HG03039 (cell line): ENCODE results near the gene RMI1.

Source experiments
- ATAC-seq: cut with Tn5 transposase; IDR thresholded peaks from one replicate; pipeline ENCODE4 v1.9.1; 2021; ENCODE audit warnings: mild to moderate bottlenecking, moderate library complexity; ENCODE audit not compliant: unreplicated experiment

The RMI1 gene

DNA sequence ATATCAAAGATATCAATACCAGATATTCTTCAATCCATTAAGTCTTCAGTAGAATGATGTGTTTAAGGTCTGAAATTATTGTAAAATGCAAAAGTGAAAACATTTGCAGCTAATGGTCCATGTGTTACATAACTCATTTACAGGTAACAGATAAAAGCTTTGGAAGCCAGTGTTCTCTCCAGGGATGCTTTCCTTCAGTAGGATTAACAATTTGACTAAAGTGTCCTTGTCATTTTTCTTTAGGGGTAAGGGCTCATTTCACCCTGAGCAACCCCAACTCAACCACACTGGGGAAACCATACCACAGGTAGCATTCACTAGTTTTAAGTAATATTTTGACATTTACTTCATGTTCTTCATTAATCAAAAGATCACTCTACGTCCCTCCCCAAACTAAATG, 13.5 kb upstream of the RMI1 start:
- no peak for ATAC-seq

GRCh38 chr9:83969602-83970001, 11.0 kb upstream of the RMI1 start:
- no peak for ATAC-seq

GRCh38 chr9:83971485-83971884, 9.1 kb upstream of the RMI1 start:
- ATAC-seq, result no peak

GRCh38 chr9:83972286-83972685, 8.3 kb upstream of the RMI1 start:
- ATAC-seq, result no peak

DNA sequence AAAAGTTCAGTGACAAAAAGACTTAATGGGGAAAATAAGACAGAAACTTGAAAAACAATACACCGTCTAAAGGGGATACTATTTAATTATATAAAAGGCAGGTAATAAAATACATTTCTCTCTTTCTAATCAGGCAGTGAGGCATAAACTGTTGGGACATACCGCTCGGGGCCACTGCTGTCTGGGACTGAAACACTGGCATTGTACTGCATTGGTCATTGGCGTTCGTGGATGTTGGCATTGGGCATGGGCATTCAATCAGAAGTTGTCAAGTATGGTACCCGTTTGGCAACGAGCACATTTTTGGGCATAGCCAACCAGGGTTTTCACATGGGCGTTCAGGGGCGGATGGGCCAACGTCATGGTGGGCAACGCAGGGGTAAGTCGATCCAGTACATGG, 5.3 kb upstream of the RMI1 start:
- ATAC-seq, result no peak

DNA sequence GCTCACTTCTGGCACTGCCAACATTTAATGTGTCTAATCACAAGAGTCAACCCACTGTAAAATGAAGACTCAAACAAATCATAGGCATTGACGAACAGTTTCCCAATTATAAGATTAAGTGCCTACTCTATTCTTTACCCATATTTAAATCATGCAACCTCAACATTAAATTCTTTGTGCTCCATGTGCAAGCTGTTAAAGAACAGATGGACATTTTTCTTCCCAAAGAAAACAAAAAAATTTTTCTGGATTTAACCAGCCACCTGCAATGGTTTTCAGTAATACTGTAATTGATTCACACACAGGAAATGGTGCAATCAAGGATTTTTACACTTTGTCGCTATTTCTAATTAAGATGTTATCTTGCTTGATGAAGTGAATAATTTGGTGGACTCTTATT, 4.2 kb upstream of the RMI1 start:
- ATAC-seq, result no peak

GRCh38 chr9:83977196-83977595, 3.4 kb upstream of the RMI1 start:
- ATAC-seq, result no peak

GRCh38 chr9:83978992-83979811, 1.4 kb upstream of the RMI1 start:
- peak; percentile 20 for ATAC-seq

DNA sequence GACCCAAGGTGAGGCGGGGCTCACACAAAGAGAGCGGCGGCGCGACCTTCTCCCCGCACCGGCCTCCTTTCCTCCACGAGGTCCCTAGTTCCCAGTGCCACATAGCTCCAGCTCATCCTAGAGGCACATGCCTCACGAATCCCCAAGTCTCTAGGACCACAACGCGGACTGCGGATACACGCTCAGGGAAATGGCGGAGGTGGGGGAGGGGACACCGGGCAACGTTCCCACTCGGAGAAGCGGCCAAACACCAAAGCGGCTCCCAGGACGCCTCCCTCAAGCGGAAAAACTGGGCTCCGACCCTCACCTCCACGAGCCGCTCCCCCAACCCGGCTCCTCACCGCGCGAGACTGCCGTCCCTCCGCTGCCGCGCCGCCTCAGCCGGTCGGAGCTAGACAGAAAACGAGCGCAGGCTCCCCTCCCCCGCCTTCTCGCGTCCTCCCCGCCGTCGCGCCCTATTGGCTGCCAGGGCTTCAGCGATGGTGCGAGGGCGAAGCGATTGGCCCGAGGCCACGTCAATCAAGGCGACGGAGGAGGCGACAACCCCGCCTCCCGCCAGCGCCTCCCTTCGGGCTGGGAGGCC, 702 bp upstream of the RMI1 start, which contains the start of gene HNRNPK:
TSS of gene HNRNPK (minus strand) at position 404 of the 583 bp plus-strand sequence. CDS start 1,963 bp downstream, outside the sequence.
- peak; percentile 85 for ATAC-seq

GRCh38 chr9:83981126-83981871, 694 bp downstream of the RMI1 start:
- ATAC-seq, result no peak

GRCh38 chr9:83986195-83986594, 5.6 kb downstream of the RMI1 start:
- no peak for ATAC-seq

GRCh38 chr9:83986765-83987401, 6.3 kb downstream of the RMI1 start:
- no peak for ATAC-seq

- no peak for ATAC-seq
Measured at GRCh38 chr9:83987402-83987791, 6.8 kb downstream of the RMI1 start.

- no peak for ATAC-seq
Measured at GRCh38 chr9:83988411-83988810, 7.8 kb downstream of the RMI1 start.

DNA sequence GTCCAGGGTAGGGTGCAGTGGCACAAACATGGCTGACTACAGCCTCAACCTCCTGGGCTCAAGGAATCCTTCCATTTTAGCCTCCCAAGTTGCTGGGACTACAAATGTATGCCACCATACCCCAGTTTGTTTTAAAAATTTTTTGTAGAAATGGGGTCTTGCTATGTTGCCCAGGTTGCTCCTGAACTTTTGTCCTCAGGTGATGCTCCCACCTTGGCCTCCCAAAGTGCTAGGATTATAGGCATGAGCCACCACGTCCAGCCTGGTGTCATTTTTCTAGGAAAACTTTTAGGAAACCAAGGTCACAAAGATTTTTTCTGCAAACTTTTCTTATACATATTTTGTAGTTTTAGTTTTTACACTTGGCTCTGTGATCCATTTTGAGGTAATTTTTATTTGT, 10.8 kb downstream of the RMI1 start:
- ATAC-seq, result no peak

- ATAC-seq, result no peak
Measured at GRCh38 chr9:83992407-83992806, 11.8 kb downstream of the RMI1 start.

GRCh38 chr9:83992901-83993300, 12.3 kb downstream of the RMI1 start:
- no peak for ATAC-seq

DNA sequence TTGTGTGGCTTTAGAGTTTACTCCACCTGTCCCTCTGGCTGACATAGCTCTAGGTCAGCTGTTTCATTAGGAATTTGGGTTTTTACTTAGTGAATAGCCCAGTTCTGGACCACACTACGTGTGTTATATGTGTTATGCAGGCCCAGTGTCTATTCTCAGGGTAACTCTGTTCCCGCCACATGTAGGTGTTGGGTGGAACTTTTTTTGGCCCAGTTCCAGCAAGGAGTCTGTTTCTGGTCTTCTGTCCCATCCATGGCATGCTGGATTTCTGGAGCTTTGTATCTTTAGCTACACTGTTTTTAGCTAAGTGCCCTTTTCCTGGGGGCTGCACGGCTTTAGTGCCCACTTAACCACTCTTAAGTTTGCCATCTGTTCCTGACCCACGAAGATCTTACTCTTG, 15.5 kb downstream of the RMI1 start:
- no peak for ATAC-seq

DNA sequence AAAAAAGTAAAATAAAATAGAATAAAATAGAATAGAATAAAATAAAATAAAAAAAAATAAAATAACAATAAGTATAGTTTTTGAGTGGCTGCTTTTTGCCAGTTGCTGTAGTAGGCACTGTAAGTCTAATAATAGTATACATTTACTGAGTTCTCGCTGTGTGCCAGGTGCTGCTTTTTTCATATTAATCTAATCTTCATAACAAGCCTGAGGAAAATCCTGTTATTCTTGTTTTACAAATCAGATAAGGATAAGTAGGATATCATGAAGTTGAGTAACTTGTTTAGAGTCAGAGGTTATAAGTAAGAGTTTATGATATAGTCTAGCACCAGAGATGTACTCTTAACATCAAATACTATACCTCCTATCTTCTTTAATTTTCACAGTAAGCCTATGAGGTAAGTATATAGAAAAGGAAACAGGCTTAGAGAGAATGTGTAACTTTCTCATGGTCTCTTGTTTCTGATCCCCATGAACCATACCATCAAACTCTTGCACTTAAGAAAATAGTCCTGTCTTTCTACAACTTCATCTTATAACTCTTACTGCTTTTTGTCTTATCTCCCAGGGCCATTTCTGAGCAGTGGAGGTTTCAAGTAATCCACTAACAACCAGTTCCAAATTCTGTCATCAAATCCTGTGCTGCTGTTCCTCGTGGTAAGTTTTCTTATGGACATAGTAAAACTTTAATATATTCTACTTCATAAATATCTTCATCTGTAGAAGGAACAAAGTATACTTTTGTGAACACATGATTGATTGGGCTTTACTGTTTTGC, 18.7 kb downstream of the RMI1 start:
- no peak for ATAC-seq

DNA sequence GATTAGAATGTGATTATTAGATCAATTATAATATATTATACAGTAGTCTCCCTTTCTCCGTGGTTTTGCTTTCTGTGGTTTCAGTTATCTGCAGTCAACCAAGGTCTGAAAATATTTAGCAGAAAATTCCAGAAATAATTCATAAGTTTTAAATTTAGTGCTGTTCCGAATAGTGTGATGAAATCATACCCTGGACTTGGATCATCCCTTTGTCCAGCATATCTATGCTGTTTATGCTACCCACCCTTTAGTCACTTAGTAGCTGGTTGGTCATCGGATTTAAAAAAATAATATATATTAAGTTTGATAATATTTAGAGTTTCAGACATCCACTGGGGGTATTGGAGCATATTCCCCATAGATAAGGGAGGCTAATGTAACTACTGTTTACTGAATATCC, 19.6 kb downstream of the RMI1 start:
- ATAC-seq, result no peak

- no peak for ATAC-seq
Measured at GRCh38 chr9:84001621-84002020, 21.0 kb downstream of the RMI1 start.
